Measurements from ENCODE around the gene GIMAP7.
A peak's percentile ranks its signal among the peaks of the same experiment; 100 is the strongest.
"Not testable (repeated sequence)": the region's sequence is repeated elsewhere in the genome, so short reads cannot be mapped to it uniquely, and the experiment has no call there.

GIMAP7 gene

GRCh38 chr7:150514748-150515222 lies at the start of gene GIMAP7:
GIMAP7 (plus strand) TSS chr7:150514872; CDS start chr7:150519975, 5,103 bp downstream.
- DNase-seq (ENCODE audit: low read depth): peak; percentile 42

DNA sequence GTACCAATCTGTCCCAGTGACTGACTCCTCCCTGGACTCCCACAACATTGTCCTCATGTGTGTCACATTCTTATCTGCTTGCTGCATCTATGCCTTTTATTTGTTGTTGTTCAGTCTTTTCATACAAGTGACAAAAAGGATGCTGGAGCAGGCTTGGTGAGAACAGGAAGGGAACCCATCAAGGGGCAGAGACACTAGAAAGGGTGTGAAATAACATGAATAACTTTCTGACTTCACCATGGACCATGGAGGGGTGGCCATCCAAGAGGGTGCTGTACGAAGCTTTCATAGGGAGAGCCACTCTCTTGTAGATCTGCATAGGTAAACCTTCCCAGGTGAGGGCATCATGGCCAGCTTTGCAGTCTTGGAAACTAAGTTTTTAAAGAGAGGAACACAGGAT lies 49.7 kb upstream of the GIMAP7 start:
- no peak for DNase-seq (ENCODE audit: low read depth)

- DNase-seq (ENCODE audit: low read depth): no peak
Measured at GRCh38 chr7:150465414-150465813, 49.3 kb upstream of the GIMAP7 start.

DNA sequence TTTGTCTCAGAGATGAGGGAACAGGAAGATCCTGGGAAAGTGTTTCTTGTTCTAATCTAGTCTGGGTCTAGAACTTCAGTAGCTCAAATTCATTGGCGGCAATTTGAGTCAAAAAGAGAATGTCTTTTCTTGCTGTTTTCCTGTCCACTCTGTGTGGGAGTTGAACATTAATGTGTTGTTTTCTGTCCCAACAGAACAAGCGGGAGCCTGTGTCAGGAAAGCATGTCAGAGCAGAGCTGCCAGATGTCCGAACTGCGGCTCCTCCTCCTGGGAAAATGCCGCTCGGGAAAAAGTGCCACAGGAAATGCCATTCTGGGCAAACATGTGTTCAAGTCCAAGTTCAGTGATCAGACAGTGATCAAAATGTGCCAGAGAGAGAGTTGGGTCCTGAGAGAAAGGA lies 48.2 kb upstream of the GIMAP7 start:
- no peak for DNase-seq (ENCODE audit: low read depth)

DNA sequence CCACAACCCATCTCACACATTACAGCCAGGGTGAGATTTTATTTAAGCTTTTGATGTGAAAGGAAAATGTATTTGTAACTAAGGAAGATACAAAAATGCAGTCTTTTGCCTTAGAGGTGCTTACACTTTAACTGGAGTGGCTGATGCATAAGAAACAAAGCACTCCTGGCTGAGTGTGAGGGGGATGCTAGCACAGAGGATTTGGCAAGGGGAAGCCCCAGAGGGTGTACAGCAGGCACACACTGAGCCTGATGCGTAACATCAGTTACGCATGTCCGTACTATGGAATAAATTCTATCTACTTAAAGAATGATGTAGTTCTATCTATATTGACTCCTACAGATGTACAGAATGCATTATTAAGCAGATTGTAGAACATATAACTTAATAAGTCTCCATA lies 46.4 kb upstream of the GIMAP7 start:
- no peak for DNase-seq (ENCODE audit: low read depth)

GRCh38 chr7:150471886-150472285 lies 42.8 kb upstream of the GIMAP7 start:
- no peak for DNase-seq (ENCODE audit: low read depth)

GRCh38 chr7:150473902-150474301 lies 40.8 kb upstream of the GIMAP7 start:
- DNase-seq (ENCODE audit: low read depth): no peak

DNA sequence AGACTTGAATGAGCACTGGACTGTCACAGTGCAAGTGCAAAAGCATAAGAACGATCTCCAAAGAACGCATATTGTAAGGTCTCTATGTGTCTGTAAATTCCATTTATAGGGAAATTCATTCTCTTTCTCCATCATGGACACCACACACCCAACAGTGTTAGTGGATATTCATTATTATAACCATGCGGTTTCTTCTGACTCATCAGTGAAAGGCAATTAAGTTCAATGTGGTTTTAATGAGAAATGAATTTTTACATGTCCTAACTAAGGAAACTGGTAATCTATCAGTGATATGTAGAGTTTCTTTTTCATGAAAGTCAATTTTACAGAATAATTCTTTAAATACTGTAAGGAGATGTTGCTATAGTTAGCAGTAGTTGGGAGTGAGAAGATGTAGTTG lies 38.4 kb upstream of the GIMAP7 start:
- DNase-seq (ENCODE audit: low read depth): no peak

GRCh38 chr7:150476819-150477631 lies 37.6 kb upstream of the GIMAP7 start:
- no peak for DNase-seq (ENCODE audit: low read depth)

- DNase-seq (ENCODE audit: low read depth): no peak
Measured at GRCh38 chr7:150479023-150479716, 35.5 kb upstream of the GIMAP7 start.

GRCh38 chr7:150481186-150481920 lies 33.3 kb upstream of the GIMAP7 start:
- peak; percentile 38 for DNase-seq (ENCODE audit: low read depth)

- DNase-seq (ENCODE audit: low read depth): no peak
Measured at GRCh38 chr7:150481922-150482321, 32.8 kb upstream of the GIMAP7 start.

DNA sequence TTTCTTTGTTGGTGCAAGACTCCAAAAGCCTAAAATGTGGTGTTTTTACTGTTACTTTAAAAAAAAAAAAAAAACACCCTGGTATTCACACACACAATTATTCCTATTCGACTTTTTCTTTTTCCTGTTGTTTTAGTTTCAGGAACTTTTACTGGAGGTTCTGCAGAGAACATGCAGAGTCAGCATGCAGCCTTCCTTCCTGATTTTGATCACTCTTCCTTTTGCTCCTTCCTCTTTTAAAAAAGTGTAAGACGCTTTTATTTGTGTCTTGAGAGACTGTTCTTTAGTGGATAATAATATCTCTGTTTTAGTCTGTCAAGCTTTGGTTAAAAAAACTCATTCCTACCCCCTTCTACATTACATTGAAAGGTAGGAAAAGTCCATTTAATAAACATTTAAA lies 31.2 kb upstream of the GIMAP7 start:
- DNase-seq (ENCODE audit: low read depth): not testable (repeated sequence)

- not testable (repeated sequence) for DNase-seq (ENCODE audit: low read depth)
Measured at GRCh38 chr7:150484071-150484470, 30.6 kb upstream of the GIMAP7 start.

DNA sequence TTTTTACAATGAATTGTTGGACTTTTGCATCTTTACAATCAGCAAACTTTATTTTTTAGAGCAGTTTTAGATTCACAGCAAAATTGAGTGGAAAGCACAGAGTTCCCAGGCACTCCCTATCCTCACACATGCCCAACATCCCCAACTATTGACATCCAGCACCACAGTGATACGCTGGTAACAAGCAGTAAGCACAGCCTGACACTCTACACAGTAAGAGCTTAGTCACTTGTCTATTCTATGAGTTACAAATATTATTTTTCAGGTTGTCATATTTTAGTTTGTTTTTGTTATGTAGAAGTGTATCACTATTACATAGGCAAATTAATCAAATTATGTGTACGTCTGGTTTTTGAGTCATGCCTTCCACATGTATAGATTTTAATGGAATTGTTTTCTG lies 27.0 kb upstream of the GIMAP7 start:
- no peak for DNase-seq (ENCODE audit: low read depth)

DNA sequence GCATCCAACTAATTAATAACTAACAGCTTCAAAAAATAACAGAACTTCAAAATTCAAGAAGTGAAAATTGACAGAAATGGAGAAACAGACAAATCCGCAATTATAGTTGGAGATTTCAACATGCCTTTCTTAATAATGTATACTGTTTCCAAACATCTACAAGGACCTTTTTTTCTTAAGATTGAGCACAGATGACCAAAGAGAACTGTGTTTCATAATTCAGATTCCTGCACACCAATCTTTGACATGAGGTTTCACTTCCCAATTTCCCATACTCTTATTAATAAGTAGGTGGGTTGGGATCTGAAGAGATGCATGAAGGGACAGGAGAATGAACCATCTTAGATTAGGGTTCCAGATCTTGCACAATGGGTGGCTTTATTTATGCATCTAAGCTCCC lies 24.9 kb upstream of the GIMAP7 start:
- no peak for DNase-seq (ENCODE audit: low read depth)

- not testable (repeated sequence) for DNase-seq (ENCODE audit: low read depth)
Measured at GRCh38 chr7:150493442-150493841, 21.2 kb upstream of the GIMAP7 start.

DNA sequence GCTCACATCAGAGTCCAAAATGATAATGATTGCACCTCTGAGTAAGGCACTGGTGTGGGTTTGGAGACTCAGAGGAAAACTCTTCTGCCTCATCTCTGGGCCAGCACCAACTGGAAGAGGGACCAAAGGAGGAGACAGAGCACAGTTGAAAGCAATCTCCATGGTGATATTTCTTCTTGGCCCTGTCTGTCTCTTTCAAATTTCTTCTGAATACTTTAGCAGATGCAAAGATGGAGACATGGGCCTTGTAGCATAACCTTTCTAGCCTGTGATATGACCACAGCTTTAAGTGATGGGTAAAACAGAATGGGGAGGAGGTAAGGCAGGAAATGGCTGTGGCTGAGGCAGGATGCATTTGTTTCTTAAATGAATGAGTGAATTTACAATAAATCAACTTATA lies 12.2 kb upstream of the GIMAP7 start:
- no peak for DNase-seq (ENCODE audit: low read depth)

- DNase-seq (ENCODE audit: low read depth): no peak
Measured at GRCh38 chr7:150503155-150503554, 11.5 kb upstream of the GIMAP7 start.

DNA sequence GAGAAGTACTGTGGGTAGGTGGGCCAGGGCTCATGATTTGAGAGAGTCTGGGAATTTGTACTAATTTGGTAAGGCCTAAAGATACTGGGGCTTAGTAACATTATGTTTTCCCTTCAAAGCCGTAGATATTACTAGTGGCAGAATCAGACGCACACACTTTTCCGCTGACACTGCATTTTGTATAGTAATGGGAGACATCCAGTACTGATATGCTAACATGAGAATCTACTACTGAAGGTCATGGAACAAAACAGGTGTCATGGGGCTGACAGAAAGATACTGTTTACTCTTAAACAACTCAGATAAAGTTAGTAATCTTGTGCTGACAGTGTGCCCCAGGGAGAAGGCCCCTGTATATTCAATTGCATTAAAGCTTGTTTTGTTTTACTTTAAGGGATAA lies 11.1 kb upstream of the GIMAP7 start:
- DNase-seq (ENCODE audit: low read depth): no peak

DNA sequence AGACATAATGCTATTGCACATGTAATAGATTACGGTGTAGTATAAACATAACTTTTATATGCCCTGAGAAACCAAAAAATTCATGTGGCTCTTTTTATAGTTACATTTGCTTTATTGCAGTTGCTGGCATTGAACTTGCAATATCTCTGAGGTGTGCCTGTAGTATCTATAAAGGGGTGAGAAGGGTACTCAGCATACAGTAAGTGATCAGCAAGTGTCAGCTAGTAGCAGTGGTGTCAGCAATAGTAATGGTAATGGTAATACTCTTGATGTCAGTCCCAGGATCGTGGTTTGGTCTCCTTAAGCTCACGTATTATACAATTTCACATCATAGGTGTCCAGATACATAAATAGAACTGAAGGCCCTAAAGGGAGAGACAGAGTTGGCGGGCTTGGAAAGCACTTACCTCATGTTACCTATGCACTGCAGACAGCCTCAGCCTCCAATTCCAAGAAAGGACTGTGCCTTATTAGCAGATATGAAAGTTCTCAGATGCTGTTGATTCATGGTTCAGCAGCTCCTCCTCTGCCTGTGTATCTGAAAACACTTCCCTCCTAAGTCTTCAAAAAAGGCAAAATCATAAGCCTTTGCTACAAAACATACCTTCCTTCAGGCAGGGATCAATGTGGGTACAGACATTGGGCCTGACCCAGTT lies 6.6 kb upstream of the GIMAP7 start:
- no peak for DNase-seq (ENCODE audit: low read depth)

GRCh38 chr7:150511048-150511447 lies 3.6 kb upstream of the GIMAP7 start:
- no peak for DNase-seq (ENCODE audit: low read depth)

Measured in activated gamma-delta T cell treated with anti-CD3 and anti-CD28 coated beads, Interleukin-2, amount 50 U/mL, for 16 hours (primary cell).